Activated CD8-positive, alpha-beta memory T cell treated with anti-CD3 and anti-CD28 coated beads for 1 hour (primary cell): ENCODE measurements around the gene AVPR1B.
A peak's percentile ranks its signal among the peaks of the same experiment; 100 is the strongest.

ENCODE experiments used
- DNase-seq, 2 donors: peaks; one replicate each; pipeline ENCODE4 v3.0.0-alpha.2; 2020; ENCODE audit warnings: low read depth in 1 of 2; ENCODE audit errors: extremely low read depth in 1 of 2

Gene AVPR1B

DNA sequence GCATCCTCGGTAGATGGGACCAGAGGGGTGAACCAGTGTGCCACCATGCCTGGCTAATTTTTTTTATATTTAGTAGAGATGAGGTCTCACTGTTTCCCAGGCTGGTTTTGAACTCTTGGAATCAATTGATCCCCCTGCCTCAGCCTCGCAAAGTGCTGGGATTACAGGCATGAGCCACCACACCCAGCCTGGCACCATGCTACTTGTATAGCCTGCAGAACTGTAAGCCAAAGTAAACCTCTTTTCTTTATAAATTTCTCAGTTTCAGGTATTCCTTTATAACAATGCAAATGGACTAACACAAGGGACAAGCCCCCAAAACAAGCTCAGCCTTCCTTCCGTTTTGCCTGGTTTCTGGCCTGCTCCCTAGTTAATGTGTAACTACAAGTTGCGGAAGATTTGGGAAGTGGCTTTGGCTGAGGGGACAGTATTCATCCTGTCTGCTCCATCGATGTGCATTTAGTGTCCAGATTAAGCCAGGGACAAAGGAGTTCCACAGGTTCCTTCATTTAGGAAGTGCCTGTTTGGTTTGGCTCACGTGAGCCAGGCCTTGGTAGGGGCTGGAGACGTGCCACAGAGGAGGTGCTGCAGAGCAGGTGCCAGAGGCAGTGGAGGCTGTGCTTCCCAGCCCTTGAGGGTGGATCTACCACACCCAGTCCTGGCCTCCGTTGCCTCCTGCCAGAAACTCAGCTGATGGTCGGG, 4.4 kb downstream of the AVPR1B start:
- no peak for DNase-seq

DNA sequence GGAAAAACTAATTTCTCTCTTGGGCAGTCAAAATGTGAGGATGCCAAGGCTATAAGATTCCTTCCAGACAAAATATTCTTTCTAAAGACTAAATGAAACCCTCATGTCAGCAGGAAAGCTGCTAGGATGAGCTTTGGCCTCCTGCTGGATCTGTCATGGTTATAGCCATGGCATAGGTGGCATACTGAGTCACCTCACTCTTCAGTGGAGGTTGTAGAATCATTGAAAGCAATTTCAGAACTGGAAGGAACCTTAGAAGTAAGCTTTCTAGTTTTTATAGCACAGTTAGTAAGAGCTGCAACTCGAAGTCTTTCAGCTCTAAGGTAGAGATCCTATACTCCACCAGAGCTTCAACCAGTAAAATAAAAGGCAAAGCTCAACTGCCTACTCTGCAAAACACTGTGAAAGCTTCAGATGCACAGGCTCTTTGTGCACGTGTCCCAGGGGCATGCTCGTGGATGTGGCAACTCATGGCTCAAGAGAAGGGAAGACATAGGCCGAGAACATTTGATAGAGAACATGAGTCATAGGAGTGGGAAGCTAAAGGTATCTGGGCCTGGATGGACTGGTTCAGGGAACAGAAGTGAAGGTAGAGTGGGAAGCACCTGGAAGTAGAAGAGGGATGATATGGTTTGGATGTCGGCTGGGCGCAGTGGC, 5.8 kb downstream of the AVPR1B start:
- DNase-seq = no peak

DNA sequence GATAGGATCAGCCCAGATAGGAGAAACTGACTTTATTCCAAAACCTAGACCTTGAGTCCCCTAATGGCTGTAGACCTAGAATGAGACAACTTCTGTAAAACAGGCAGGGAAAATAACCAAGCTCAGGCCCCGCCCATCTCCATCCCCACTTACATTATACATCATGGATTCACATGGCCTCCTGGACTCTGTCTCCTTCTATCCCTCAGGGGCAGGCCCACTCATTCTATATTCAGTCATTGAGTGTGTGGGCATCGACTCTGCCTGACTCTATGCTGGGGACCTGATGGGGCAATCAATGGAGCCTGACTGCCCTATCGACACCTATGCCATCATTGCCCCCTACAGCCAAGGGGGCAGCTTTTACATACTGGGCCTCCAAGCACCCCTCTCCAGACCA, 6.4 kb downstream of the AVPR1B start:
- DNase-seq = no peak

DNA sequence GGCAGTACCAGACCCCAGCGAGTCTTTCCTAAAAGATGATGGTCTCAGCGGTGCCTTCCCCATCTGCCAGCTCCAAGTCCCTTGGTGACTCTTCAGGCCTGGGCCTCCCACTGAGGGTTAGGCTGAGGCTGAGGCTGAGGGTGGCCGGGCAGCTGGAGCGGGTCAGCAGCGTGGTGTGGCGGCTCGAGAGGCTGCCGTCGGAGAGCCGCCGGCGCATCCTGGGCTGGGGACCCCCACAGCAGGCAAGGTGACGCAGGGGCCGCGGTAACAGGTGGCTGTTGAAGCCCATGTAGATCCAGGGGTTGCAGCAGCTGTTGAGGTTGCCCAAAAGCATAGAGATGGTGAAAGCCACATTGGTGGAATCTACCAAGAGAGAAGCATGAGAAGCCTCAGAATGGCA, 7.0 kb downstream of the AVPR1B start:
- no peak for DNase-seq

DNA sequence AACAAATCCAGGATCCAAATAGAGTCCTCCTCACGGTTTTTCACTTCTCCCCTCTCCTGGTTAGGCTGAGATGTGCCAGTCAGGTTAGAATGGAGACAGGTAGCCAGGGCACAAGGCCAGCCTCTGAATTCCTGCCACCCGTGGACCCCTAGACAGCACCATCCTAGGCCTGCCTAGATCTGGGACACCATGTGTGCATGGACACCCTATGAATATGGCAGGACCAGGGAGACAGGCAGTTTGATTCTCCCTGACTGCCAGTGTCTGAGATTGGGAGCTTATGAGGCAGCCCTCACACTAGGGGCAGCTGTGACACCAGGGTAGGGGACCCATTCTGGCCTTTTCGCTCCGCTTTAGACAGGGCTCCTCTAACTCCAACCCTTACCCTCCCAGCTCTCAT, 7.5 kb downstream of the AVPR1B start:
- no peak for DNase-seq

DNA sequence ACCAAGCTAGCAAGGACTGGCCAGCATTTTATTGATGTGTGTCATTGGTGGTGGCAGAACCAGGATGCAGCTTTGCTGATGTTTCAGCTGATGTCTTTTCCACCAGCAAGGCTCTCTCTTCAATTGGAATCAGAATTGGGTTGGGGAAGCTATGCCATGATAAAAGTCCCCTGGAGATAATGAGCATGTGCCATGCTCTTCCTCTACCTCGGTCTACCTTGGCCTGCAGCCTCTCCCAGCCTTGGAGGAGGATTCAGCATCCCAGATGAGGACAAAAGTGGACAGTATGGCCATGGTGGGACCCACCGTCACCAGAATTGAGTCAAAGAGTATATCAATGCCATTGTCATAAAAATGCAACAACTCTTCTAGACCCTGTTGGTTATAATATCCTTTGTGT, 8.6 kb downstream of the AVPR1B start:
- no peak for DNase-seq

DNA sequence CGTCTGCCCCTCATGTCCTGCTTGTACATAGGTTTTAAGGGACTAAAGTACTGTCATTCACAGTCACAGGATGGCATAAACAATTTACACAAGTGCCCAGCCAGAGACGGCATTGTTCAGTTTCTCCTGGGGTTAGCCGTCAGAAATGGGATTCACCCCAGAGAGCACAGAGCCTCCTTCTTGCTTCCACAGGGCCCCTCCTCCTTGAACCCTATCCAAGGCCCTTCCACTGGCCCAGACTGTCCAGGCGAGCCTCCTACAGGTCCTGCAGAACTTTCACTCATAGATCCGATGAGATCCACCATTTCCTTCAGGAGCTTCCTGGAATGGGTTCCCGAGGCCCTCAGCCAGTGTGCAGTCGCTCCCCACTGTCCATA, 10.0 kb downstream of the AVPR1B start:
- no peak for DNase-seq

DNA sequence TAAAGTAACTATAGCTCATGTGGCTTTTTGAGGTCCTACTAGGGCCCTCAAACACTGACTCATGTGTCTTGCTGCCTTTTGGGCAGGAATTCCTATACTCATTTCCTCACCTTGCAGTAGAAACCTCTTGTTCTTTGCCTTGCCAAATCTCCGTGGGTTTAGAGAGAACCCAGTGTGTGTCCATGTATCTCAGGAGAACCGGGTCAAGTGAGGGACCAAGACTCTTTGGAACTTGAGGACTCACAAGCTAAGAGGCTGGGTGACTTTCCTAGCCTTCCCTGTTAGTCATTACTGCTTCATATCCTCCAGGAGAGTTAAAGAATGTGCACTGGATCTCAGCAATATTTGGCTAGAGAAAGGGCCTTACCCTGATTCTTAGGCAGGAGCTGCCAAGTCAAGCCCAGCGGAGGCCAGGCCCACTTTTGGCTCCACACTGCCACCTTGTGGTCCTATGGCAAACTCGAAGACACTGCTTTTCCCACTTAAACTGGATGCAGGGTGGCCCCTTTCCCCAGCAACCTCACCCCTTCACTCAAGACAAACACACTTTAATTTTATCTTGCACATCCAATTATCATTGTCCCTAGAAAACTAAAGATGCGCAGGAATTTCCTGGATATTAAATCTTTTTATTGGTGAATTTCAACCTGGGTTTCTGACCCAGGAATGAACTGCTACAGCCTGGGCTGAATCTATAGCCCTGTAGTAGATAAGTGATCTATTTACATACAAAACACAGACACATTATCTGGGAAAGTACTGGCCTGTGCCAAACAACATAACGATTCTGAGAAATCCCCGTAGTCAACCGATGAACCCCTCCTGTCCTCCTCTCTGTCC, 10.6 kb downstream of the AVPR1B start:
- DNase-seq = peak; percentile 34 to 57

DNA sequence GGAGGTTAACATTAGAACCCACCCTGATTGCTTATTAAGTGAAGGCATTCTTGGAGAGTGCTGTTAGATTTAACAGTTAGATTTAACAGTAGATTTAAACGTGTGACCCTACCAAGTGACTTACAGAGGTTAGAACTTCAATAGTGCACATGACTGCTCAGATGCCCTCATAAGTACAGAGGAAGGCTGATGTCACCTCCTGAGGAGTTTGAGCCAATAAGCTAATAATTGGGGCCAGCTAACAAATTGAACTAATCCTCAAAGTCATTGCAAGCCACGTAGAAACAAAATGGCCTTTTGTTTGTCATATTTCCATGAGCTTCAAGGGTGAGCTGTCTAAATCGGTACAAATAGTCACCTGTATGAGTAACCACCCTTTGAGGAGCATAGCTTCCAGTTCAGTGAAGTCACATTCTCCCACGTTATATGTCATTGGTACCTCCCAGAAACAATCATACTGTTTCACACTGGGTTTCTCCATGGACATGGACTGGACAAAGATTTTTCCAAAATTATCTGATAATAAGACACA, 11.7 kb downstream of the AVPR1B start:
- no peak for DNase-seq

DNA sequence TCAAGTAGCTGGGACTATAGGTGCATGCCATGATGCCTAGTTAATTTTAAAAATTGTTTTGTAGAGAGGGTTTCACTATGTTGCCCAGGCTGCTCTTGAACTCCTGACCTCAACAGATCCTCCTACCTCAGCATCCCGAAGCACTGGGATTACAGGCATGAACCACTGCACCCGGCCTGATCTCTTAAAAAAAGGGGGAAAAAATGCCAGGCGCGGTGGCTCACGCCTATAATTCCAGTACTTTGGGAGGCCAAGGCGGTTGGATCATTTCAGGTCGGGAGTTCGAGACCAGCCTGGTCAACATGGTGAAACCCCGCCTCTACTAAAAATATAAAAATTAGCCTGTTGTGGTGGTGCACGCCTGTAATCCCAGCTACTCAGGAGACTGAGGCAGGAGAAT, 13.2 kb downstream of the AVPR1B start:
- no peak for DNase-seq

DNA sequence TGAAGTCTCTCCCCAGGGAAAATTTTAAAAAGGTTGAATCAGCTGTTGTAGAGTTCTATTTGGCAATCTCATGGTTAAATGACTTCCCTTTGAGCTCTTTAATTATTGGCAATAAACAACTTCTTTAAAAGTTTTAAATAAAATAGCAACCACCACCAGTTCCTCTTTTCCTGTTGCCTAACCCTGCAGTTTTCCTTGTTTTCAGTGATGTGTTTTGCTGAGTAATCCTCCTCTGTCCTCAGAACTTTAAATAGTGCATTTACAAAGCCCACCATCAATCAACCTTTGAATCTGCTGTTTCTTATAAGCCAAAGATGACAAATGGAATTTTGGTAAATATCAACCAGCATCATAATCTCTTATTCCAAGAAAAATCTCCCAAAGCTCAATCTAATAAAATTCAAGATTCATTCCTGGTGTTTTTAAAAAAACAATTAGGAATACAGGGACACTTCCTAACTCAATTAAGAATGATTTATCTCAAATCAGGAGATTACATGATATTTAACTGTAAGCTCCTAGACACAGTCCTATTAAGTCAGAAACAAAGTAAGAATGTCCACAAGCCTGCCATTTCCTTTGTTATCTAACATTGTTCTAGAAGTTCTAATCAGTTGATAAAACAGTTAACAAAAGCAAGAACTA, 14.8 kb downstream of the AVPR1B start:
- no peak for DNase-seq

DNA sequence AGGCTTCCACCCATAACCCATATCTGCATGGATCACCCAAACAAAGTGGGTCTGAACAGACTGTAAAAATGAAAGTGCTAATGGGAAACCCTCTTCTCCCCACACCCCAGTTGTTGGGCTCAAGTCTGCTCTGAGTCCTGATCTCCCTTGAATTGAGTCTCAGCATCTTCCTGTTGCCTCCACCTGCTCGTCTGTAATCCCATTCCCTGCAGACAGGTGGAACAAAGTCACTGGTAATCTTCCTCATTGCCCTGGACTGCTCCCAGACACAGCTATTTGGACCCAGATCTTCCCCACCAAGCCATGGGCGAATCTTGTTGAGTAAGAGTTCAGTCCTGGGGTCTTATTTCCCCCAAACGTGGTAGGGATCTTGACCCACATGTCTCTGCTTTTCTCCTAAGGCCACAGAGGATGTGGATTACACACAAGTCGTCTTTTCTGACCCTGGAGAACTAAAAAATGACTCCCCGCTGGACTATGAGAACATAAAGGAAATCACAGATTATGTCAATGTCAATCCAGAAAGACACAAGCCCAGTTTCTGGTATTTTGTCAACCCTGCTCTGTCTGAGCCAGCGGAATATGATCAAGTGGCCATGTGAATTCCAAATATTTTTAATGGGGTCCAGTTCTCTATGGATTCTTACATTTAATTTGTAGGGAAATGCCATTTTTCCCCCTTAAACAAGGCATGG, 15.7 kb downstream of the AVPR1B start:
- DNase-seq = no peak

DNA sequence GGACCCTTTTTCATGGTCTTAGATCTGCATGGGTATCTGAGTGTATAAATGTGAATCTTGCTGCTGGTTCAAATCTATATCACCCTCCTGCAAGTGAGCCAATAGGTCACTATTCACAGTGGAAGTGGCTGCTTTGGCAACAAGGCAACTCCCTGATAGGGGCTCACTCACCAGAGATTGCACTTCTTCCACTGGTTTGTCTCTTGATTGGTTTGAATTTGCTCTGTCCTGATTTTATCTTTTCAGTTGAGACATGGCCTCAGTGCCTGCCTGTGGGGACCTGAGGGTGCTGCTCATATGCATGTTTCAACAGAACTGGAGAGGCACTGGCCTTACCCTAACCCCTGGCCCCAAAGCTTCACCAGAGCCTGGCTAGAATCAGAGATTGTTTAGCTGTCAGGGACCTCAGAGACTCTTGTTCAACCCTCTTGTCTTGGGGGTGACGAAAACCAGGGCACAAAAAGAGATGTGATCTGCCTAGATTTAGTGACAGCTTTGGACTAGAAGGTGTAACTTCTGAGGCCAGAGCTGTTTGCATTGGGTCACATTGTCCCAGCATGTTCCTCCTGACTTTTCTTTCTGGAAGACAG, 16.9 kb downstream of the AVPR1B start:
- no peak for DNase-seq

DNA sequence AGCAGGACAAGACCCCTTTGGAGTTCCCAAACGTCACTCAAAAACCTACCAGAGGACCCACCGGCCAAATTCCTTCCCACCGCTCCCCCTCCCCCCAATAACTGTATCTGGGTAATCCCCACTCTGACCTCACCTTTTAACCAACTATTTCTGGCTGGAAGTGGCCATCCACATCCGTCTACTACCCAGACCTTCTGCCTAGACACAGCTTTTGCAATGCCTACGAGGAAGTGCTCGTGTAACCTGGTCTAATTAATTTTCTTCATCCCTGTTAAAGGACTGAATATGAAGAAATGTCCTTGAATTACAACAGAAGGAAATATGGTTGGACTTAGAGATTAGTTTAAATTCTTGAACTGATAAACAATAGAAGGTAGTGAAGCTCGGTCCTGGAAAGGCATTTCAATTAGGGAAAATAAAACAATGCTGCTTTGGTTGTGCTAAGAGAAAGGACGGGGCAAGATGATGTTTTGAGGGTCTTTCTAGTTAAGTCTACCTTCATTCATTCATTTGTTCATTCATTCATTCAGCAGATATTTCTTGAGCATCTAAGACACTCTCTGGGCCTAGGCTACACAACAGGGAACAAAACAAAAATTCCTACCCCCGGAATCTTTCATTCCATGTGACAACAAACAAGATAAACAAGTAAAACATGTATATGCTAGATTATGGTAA, 18.8 kb downstream of the AVPR1B start:
- DNase-seq = no peak

DNA sequence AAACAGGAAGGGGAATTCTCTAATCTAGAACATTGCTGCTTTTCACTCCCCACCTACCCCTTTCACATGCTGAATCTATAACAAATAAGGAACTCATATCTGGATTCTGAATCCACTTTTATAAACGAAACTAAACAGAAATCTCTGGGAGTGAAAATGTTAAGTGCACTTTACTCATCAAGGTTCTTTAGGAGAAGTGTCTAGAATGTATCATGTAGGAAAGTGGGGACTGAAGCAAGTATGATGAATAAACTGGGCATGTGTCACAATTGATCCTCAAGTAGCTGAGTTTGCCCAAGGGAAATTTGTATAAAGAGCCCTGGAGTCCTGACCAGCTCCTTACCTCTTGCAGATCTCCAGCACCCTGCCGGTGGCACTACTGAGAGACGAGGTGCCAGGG, 19.8 kb downstream of the AVPR1B start:
- no peak for DNase-seq

DNA sequence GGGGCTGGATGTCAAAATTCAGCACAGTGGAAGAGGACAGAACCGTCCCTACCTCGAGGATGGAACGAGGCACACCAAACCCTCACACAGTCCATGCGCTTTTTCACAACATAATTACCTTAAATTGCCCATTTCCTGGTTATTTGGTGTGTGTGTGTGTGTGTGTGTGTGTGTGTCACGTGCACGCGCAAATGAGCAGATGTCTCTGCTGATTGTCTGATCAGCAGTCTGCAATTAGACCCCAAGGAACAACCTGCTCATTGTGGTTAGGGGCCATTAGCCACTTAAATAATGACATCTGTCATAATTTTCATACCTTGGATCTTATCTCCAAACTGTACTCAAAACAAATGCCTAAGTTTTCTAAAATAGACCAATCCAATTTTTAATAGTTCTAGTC, 23.2 kb downstream of the AVPR1B start:
- no peak for DNase-seq

DNA sequence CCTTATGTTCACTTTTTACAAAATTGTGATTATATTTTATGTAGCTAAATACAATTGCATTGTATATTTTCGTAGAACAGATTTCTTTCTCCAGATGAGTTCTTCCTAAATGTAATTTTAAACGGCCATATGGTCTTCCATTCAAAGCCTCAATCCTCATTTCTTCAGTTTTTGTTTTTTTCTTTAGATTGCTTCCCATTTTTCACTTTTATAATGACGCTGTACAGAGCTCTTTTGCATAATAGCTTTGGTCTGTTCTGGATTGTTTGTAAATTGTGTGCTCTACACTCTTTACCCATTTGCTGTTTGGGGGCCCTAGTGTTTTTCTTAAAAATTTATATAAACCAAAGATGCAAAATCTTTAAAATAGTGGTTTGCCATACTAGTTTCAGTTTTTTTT, 27.8 kb downstream of the AVPR1B start:
- DNase-seq = no peak

DNA sequence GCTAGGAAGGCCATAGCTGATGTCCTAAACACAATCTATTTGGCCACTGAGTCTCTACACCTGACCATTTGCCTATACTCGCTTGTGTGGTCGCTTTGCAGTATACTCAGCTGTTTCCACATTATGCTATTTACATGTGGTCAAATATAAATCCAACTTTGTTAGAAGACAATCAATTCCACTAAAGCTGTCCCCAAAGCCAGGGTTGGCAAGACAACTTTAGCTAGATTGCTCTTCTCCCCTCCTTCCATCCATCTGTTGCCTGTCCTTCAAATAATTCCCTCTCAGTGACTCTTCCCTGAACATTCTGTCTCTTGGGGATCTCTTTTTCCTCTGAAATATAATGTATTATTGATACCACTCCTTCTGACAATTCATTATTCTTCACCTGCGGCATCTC, 30.1 kb downstream of the AVPR1B start:
- DNase-seq = no peak

DNA sequence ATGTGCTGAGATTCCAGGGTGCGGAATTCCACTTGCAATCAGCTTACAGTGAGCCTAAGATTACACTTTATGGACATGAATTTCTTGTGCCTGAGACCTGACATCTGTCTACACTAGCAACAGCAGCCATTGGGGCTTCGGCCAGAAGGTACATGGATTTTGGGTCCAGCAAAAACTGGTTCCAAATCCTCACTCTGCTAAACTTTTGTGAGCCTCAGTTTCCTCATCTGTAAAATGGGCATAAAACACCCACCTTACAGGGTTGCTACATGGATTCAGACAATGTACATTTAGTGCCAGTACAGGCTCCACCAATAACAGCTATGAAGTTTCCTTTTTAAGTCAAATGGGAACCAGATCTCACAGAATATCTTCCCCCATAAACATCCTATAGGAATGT, 33.4 kb downstream of the AVPR1B start:
- DNase-seq = no peak
